Epithelial cell of prostate (primary cell): Measurements from ENCODE around the gene INSYN2B.
"Not testable (repeated sequence)": the region's sequence is repeated elsewhere in the genome, so short reads cannot be mapped to it uniquely, and the experiment has no call there.

Source experiments
- DNase-seq: peaks from one replicate; pipeline ENCODE4 v3.0.0-alpha.2; 2011; ENCODE audit warnings: low read depth, low spot score
- H3K27ac ChIP-seq: fragments of 450-650 bp; 2 replicates; pipeline ENCODE4 v1.5.1; 2017; ENCODE audit warnings: mild to moderate bottlenecking

Gene INSYN2B

GRCh38 chr5:169974121-169974770 lies 6.0 kb downstream of the INSYN2B start:
- no peak for DNase-seq
- no peak overlapping the region for H3K27ac ChIP-seq

GRCh38 chr5:169973056-169973455 lies 7.2 kb downstream of the INSYN2B start:
- no peak for DNase-seq
- H3K27ac ChIP-seq = no peak overlapping the region

DNA sequence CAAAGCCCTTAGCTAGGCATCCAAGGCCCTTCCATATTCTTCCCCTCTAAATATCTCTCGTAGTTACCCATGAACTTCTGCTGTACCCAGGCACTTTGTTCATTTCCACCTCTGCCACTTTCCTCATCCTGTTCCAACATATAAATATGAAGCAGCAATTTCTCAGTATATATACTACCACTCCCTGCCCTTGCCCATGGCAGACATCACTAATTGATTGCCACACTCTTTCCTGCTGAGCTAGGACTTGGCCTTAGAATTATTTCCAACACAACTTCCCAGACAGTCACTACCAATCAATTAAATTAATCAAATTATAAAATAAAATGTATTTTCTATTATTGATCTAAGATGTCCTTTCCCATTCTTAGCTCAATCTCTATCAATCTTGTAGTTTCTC lies 8.5 kb downstream of the INSYN2B start:
- peak overlapping the region; percentile 95 for H3K27ac ChIP-seq
- DNase-seq = no peak

DNA sequence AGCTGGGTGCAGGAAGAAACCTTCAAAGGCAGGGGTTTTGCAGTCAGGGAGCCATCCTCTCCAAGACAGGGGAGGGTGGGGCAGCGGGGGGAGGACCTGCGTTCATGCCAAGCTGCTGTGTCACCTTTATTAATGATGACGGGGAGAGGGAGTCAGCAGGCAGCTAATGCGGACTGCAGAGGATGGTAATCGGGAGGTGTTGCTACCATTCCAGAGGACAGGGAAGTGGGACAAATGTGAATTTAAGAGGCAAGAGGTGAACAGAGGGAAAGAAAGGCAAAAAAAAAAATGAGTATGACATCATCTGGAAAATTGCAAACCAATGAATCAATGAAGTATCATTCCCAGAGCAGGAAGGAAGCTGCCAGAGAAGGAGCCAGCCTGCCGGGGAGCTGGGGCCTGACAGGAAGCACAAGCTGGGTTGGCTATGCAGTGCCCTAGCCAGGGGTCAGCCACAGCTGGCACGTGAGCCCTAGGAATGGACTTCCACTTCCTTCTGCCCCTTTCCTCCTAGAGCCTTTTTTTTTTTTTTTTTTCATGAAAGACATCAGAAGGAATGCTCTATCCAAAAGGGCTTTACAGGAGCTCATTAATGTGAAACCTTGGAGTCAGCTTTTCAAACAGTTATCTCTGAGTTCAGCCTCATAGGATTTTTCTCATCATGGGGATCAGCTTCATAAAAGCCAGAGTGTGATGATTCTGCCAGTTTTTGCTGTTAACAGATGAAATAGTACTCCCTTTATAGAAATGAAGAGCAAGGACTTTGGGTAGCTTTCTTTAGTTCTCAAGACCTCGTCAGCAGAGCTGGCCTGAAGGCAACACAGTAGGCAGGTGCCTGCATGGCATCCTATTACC lies 9.2 kb downstream of the INSYN2B start:
- DNase-seq = peak; percentile 74
- peak overlapping the region; percentile 95 for H3K27ac ChIP-seq

DNA sequence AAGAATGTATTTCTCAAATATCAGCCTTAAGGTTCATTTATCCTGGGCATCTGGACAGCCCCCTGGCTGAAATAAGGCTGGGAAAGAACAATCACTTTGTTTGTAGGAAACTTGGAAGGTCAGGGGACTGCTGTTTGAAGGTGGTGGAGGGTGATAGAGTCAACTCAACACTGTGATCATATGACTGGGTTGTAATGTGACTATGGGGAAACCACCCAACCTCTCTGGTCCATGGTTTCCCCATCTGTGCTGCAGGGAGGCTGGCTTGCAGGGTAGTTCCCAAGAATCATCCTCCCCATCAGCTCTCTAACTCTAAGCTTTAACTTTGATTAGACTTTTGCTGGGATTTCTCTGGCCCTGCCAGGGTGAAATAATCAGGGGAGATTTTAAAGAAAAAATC lies 10.0 kb downstream of the INSYN2B start:
- DNase-seq = no peak
- H3K27ac ChIP-seq = peak overlapping the region; percentile 95

DNA sequence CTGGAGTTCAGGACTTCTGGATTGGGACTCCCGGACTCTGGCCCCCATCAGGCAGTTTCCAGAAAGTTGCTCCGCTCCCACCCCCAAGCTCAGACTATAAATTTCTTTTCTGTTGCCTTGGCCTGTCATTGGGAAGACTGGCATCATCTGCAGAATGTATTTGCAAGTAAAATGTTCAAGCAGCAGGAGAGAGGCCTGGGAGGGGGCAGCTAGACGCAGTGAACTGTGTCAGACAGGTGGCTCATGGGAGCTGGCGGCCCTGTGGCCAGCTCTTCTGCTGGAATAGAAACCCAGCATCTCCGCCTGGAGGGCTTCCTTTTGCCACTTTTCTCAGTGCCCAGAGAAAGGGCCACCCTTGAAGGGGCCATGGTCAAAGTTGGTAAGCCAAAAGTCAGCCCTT lies 16.0 kb downstream of the INSYN2B start:
- H3K27ac ChIP-seq = no peak overlapping the region
- no peak for DNase-seq

DNA sequence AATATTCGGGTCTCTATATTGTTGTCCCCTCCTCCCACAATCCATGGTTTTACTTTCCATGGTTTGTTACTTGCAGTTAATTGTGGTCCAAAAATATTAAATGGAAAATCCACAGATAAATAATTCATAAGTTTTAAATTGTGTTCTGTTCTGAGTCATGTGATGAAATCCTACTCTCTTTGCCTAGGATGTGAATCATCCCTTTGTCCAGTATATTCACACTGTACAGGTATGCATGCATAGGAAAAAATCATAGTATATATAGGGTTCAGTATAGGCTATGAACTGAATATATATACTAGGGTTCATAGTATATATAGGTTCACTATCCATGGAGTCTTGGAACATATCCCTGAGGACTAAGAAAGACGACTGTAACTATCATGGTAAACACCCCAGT lies 19.6 kb downstream of the INSYN2B start:
- peak overlapping the region; percentile 30 for H3K27ac ChIP-seq
- DNase-seq = no peak

GRCh38 chr5:169958278-169958677 lies 22.0 kb downstream of the INSYN2B start:
- DNase-seq = no peak

DNA sequence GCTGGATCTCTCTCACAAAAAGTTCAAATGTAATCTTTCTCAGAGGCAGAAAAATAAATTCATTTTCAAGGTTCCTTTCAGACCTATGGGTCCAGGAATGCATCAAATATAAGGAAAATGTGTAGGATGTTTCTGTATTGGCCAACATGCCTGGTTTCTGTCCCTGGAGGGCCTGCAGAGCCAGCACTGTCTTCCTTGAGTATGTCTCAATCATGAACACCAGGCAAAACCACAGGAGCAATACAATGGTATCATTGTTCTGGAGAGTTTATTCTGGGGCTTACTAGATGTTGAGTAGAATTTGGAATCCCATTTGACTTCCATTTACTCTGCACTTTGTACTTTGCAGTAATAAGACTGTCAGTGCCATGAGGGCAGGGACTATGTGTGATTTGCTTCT lies 23.5 kb downstream of the INSYN2B start:
- no peak for DNase-seq
- H3K27ac ChIP-seq = peak overlapping the region; percentile 7

More at GRCh38 chr5:169958278-169958677, 22.0 kb downstream of the INSYN2B start:
- H3K27ac ChIP-seq = no peak overlapping the region

DNA sequence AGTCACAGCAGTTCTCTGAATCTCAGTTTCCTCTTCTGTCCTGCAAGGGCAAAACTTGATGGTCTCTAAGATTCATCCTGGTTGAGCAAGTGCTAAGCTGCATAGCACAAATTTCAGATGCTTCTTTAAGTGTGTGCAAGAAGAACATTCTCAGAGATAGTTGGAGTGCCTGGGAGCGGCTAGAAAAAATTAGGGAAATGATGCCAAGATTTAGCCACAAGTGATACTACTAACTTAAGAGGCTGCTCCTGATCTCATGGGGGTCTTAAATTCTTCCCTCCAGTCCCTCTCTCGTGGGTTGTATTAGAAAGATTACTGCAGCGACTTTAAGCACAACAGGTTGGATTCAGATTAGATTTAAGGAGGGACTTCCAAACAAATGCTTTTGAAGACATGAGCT lies 24.2 kb downstream of the INSYN2B start:
- no peak overlapping the region for H3K27ac ChIP-seq
- DNase-seq = no peak

GRCh38 chr5:169954786-169955185 lies 25.5 kb downstream of the INSYN2B start:
- DNase-seq = no peak
- no peak overlapping the region for H3K27ac ChIP-seq

GRCh38 chr5:169953196-169953595 lies 27.1 kb downstream of the INSYN2B start:
- H3K27ac ChIP-seq, DNase-seq: not testable (repeated sequence)

DNA sequence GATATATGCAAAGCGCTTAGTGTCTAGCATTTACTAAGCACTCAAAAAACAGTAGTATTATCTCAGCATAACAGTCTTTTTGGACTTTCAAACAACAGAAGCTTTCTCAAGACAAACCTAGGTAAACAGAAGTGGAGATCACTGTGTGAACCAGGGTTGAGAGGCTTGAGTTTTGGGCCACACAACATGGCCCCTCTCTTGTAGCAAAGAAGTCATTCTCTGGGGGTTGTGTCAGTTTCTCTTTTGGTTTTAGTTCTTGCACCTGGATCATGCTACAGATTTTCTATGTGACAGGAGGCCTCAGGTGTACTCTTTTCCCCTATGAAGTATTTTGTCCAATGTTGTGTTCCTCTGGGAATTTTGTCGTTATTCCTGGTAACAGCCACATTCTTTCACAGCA lies 30.0 kb downstream of the INSYN2B start:
- no peak for DNase-seq
- H3K27ac ChIP-seq = no peak overlapping the region

GRCh38 chr5:169946743-169947295 lies 33.5 kb downstream of the INSYN2B start:
- no peak for DNase-seq
- peak overlapping the region; percentile 79 for H3K27ac ChIP-seq

GRCh38 chr5:169945831-169946261 lies 34.4 kb downstream of the INSYN2B start:
- H3K27ac ChIP-seq = peak overlapping the region; percentile 79
- DNase-seq = peak; percentile 50

DNA sequence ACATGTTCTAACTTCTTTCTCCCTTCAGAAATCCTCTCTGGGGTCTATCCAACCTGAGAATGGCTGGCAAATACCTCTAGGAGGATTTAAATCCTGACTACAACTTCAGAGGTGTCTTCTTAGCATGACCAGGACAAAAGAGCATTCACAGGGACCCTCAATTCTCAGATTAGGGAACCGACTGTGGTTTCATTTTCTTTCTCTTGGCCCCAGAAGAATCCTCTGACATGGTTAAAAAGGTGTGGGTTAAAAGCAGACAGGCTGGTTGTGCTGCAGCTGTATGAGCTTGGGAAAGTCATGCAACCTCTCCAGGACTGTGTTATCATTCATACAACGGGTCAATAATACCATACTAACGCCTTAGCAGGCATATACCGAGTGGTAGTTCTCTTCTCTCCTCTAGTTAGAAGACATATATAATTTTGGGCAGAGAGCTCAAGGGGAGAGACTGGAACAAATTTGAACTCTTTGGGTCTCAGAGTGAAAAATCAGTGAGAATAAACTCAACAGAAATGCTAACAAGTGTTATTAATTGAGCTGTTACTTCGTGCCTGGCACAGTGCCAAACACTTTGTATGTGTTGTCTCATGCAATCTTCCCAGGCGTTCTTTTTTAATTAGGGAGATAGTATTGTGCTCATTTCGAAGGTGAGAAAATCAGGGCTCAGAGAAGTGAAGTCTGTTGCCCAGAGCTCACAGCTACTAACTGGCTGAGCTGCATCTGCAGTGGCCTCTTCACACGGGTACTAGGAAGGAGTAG lies 35.2 kb downstream of the INSYN2B start:
- DNase-seq = no peak
- peak overlapping the region; percentile 79 for H3K27ac ChIP-seq

GRCh38 chr5:169944115-169944514 lies 36.2 kb downstream of the INSYN2B start:
- H3K27ac ChIP-seq = peak overlapping the region; percentile 79

GRCh38 chr5:169943026-169943425 lies 37.3 kb downstream of the INSYN2B start:
- no peak overlapping the region for H3K27ac ChIP-seq
- DNase-seq = no peak

More at GRCh38 chr5:169944115-169944514, 36.2 kb downstream of the INSYN2B start:
- DNase-seq = peak; percentile 22

DNA sequence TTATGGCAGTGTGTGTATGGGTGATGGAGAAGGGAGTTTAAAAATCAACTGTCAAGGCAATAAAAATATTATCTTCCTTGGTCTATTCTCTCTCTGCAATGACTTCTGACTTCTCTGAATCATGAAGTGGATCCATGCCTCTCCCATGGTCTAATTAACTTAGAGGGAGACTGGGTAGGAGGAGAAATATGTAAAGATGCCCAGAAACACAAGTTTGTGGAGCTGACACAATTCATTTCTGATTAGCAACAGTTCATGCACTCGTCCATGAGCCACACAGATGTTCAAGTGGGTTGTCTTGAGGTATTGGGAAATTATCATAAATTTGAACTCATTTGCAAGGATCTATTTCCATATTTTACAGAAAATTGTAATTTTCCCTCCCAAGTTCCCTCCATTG lies 38.1 kb downstream of the INSYN2B start:
- DNase-seq = no peak
- no peak overlapping the region for H3K27ac ChIP-seq

- H3K27ac ChIP-seq = no peak overlapping the region
- no peak for DNase-seq
Measured at GRCh38 chr5:169941542-169941941, 38.8 kb downstream of the INSYN2B start.
